Urinary bladder (tissue), 4 donors: ENCODE measurements around the gene ACSM6. TPM values are rescaled to one million over a fixed set of nuclear protein-coding genes. Genes with fewer than 3 reads are reported as not detected.

ENCODE experiments used
- DNase-seq: peaks from one replicate; pipeline ENCODE4 v3.0.0-alpha.2; 2015; ENCODE audit errors: extremely low spot score
- H3K27ac ChIP-seq: one replicate; pipeline ENCODE4 v1.5.1; 2013; ENCODE audit warnings: low read depth, mild to moderate bottlenecking, moderate library complexity
- H3K36me3 ChIP-seq: one replicate; pipeline ENCODE4 v1.6.1; 2013; ENCODE audit warnings: mild to moderate bottlenecking, moderate library complexity; ENCODE audit not compliant: insufficient read depth
- H3K4me1 ChIP-seq: one replicate; pipeline ENCODE4 v1.6.1; 2013; ENCODE audit warnings: mild to moderate bottlenecking, moderate library complexity; ENCODE audit not compliant: insufficient read depth
- H3K4me3 ChIP-seq: one replicate; pipeline ENCODE4 v1.5.1; 2013; ENCODE audit warnings: low read depth, low read length
- WGBS: extraction: QIAGEN DNeasy Blood & Tissue Kit; methylation state at CpG from one replicate; pipeline ENCODE4 v1.1.7; 2013; 5-methylcytosine and 5-hydroxymethylcytosine counted together
- polyA plus RNA-seq: library from polyadenylated mRNA; stranded (reverse); fragments of 200-250 nt; gene quantifications from one replicate; pipeline ENCODE4 v1.2.3, GENCODE V29; 2013
- total RNA-seq: library from RNA; depleted of rRNA; stranded (reverse); fragments of >200 nt; gene quantifications from one replicate; pipeline ENCODE4 v1.2.3, GENCODE V29; 2014
- donor health status: healthy with polysubstance abuse.
- donor health status: healthy.

Gene ACSM6, protein sequence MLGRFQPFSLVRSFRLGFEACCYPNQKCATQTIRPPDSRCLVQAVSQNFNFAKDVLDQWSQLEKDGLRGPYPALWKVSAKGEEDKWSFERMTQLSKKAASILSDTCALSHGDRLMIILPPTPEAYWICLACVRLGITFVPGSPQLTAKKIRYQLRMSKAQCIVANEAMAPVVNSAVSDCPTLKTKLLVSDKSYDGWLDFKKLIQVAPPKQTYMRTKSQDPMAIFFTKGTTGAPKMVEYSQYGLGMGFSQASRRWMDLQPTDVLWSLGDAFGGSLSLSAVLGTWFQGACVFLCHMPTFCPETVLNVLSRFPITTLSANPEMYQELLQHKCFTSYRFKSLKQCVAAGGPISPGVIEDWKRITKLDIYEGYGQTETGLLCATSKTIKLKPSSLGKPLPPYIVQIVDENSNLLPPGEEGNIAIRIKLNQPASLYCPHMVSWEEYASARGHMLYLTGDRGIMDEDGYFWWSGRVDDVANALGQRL
- total RNA-seq (0.48 TPM), polyA plus RNA-seq (0.42 TPM)

- peak within 1 kb of the TSS; percentile 15 for H3K27ac ChIP-seq
Measured at GRCh38 chr10:95193944-95194343, at the start of gene ACSM6. Gene ACSM6 (plus strand): TSS chr10:95194238. CDS start chr10:95194486, 248 bp downstream.

DNA sequence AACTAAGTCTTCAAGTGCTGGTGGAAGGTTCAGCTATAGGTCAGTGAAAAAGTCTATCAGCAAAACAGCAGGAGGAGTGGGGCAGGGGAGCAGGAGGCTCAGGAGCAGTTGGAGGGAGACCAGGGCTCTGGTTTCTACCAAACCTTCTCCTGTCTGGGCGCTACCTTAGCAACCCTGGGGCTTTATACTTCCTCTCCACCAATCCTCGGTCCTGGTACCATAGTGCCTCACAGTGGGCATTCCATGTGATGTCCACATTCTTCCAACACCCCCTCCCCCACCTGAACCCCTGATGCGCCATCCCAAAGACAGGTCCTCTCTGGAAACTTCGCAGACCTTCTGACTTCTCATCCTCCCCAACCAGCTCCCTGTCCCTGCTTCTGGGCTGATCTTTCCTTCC, 25.3 kb upstream of the ACSM6 start:
- 84% methylated on average over 4 of the region's 4 CpGs for WGBS
- Histone ChIP-seq H3K36me3 (no peaks in the 10 kb centered on the region), H3K27ac (no peak overlapping the region), H3K4me1 (no peaks in the 10 kb centered on the region), H3K4me3 (no peak overlapping the region)
- DNase-seq: no peak

More at GRCh38 chr10:95193944-95194343, at the start of gene ACSM6:
- H3K4me1 ChIP-seq: no peaks in the 10 kb centered on the region
- WGBS: 72% methylated on average over 1 of the region's 1 CpG
- no peak for DNase-seq
- H3K36me3 ChIP-seq: no peaks in the 10 kb centered on the region
- H3K4me3 ChIP-seq: no peak within 1 kb of the TSS

DNA sequence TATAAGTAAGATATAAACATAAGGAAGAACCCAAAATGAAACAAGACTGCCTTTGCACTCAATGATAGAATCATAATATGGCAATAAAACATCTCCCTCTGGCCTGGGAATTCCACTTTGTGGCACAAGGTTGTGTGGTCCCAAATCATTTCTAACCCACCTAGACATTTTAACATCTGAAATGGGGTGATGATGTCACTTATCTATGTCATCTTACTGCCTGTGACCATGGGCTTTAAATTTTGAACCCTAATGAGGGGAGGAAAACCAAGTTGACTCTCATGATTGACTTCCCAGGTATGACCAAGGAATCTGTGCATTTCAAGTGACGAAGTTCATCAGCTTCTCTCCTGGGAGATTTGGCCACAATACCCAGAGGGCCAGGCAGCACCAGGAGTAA, 24.5 kb upstream of the ACSM6 start:
- H3K36me3 ChIP-seq: no peaks in the 10 kb centered on the region
- no peak overlapping the region for H3K27ac ChIP-seq
- H3K4me1 ChIP-seq: no peaks in the 10 kb centered on the region
- WGBS: 100% methylated on average over 1 of the region's 1 CpG
- H3K4me3 ChIP-seq: no peak overlapping the region
- DNase-seq: no peak

GRCh38 chr10:95170790-95171189, 23.2 kb upstream of the ACSM6 start:
- Histone ChIP-seq H3K36me3 (no peaks in the 10 kb centered on the region), H3K4me1 (no peaks in the 10 kb centered on the region), H3K27ac (no peak overlapping the region), H3K4me3 (no peak overlapping the region)
- DNase-seq: no peak
- 80% methylated on average over 2 of the region's 2 CpGs for WGBS

DNA sequence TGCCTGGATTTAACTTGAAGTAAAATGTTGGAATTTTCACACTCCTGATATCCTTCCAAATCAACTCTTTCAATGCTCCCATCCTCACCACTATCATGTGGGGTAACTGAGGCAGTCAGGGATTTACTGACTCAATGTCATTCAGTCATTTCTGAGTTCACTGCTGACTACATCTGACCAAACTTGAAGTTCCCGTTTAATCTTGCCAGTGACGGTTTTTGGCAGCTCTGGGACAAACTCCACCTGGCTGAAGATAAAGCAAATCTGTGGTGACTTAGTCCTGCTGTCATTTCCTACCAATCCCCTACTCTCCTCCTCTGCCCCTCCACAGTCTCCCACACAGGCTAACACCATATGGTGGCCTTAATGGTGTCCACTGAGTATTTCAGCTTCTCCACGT, 22.7 kb upstream of the ACSM6 start:
- DNase-seq: no peak
- H3K27ac ChIP-seq: no peak overlapping the region
- no peaks in the 10 kb centered on the region for H3K36me3 ChIP-seq
- H3K4me1 ChIP-seq: no peaks in the 10 kb centered on the region
- H3K4me3 ChIP-seq: no peak overlapping the region
- WGBS: 40% methylated on average over 3 of the region's 3 CpGs

DNA sequence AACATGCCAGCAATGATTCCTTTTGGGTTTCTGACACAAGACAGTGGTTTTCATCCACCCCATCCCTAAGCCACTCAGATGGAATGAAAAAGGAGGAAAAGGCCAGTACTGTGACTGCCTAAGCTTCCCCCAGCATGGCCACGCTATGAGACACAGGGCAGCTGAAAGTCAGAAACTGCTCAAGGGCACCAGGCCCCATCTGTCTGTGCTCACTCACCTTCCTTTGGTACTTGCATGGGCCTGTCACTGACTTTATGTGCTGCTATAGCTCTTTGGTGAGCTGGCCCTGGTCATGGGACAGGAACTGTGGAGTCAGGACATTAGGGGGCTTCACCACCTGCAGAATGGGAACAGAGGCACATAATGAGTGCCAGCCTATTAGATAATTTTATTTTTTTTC, 21.2 kb upstream of the ACSM6 start:
- no peak for DNase-seq
- Histone ChIP-seq H3K27ac (no peak overlapping the region), H3K4me1 (no peaks in the 10 kb centered on the region), H3K4me3 (no peak overlapping the region), H3K36me3 (no peaks in the 10 kb centered on the region)
- 85% methylated on average over 1 of the region's 1 CpG for WGBS

DNA sequence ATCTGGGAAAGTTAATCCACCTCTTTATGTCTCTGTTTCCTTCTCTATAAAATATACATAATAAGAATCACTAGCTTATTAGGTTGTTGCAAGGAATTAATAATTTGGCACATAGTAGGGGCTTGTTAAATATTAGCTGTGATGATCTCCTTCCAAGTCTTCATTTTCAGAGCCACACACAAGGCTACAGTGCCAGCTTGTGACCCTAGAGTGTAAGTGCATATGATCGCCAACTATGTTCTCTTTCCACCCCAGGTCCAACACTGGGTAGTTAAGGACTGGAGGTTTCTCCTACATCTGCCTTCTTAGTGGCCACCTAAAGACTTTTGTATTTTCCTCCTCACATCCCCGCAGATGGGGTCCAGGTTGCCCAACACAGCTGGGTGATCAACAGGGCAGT, 17.9 kb upstream of the ACSM6 start:
- DNase-seq: no peak
- H3K4me1 ChIP-seq: no peaks in the 10 kb centered on the region
- H3K27ac ChIP-seq: no peak overlapping the region
- 95% methylated on average over 2 of the region's 2 CpGs for WGBS
- H3K36me3 ChIP-seq: no peaks in the 10 kb centered on the region
- H3K4me3 ChIP-seq: no peak overlapping the region

DNA sequence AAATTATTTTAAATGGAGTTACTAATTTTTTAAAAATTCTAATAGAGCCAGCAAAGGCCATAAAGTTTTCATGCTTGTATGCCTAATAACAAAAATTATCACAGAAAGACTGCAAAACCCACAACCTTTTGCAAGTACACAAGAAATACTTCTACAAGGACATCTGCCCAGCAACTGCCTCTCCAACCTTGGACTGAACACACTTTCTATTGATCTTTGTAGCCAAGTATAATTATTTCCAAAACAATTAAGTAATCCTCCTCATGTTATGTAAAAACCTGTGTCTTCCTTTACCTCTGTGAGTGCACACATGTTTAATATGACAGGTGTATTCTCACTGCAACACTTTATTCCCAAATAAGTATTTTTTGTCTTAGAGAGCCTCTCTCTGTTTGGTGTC, 16.6 kb upstream of the ACSM6 start:
- Histone ChIP-seq H3K36me3 (no peaks in the 10 kb centered on the region), H3K27ac (no peak overlapping the region), H3K4me3 (no peak overlapping the region), H3K4me1 (no peaks in the 10 kb centered on the region)
- DNase-seq: no peak

GRCh38 chr10:95178266-95178665, 15.8 kb upstream of the ACSM6 start:
- H3K36me3 ChIP-seq: no peaks in the 10 kb centered on the region
- H3K27ac ChIP-seq: no peak overlapping the region
- no peaks in the 10 kb centered on the region for H3K4me1 ChIP-seq
- no peak for DNase-seq
- 40% methylated on average over 1 of the region's 1 CpG for WGBS
- H3K4me3 ChIP-seq: no peak overlapping the region

- Histone ChIP-seq H3K4me1 (no peaks in the 10 kb centered on the region), H3K4me3 (no peak overlapping the region), H3K36me3 (no peaks in the 10 kb centered on the region), H3K27ac (no peak overlapping the region)
- WGBS: 72% methylated on average over 1 of the region's 1 CpG
- no peak for DNase-seq
Measured at GRCh38 chr10:95178797-95179196, 15.2 kb upstream of the ACSM6 start.

DNA sequence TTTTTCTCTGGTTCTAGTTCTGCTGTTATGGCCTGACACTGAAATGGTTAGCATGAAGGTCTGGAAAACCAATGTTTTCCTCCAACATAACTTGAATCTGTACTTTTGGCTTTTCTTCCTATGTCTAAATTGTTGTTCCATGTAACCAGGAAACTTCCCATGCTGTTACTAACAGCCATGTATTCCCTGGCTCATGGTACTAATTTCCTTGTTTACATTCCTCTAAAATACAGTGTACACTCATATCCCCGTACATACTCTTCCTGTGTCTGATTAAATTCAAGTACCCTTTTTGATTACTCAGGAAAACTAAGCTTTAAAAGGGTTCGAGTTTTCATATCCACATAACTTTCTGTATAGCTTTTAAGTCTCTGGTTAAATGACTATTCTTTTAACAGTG, 12.3 kb upstream of the ACSM6 start:
- DNase-seq: no peak
- no peaks in the 10 kb centered on the region for H3K4me1 ChIP-seq
- no peak overlapping the region for H3K27ac ChIP-seq
- no peaks in the 10 kb centered on the region for H3K36me3 ChIP-seq
- H3K4me3 ChIP-seq: no peak overlapping the region
- 31% methylated on average over 2 of the region's 2 CpGs for WGBS

- H3K27ac ChIP-seq: peak overlapping the region; percentile 74
- peak overlapping the region; percentile 74 for H3K4me3 ChIP-seq
- peak; percentile 26 for DNase-seq
- H3K36me3 ChIP-seq: no peaks in the 10 kb centered on the region
- no peaks in the 10 kb centered on the region for H3K4me1 ChIP-seq
- WGBS: 5% methylated on average over 85 of the region's 85 CpGs
Measured at GRCh38 chr10:95183271-95184230, 10.5 kb upstream of the ACSM6 start.

GRCh38 chr10:95187617-95188016, 6.4 kb upstream of the ACSM6 start:
- Histone ChIP-seq H3K4me3 (no peak overlapping the region), H3K27ac (no peak overlapping the region), H3K4me1 (no peaks in the 10 kb centered on the region), H3K36me3 (no peaks in the 10 kb centered on the region)
- DNase-seq: no peak
- 72% methylated on average over 3 of the region's 3 CpGs for WGBS

DNA sequence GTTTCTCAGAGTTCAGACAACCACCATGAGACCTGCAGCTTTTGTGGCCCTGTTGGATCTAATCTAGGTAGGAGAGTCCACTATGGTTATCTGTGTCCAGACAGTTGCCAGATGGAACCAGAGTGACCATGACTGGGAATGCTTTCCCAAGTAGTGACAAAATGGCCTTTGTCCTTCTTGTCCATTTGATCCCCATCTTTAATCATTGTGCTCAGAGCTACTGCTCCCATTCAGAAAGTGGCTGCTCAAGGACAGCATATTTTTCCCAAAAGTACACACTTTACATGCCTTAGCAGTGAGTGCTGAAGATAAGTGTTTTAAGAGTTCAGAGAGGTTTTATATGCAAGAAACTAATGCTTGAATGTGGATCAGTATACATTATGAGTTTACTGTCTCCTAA, 5.4 kb upstream of the ACSM6 start:
- DNase-seq: no peak
- no peaks in the 10 kb centered on the region for H3K4me1 ChIP-seq
- H3K4me3 ChIP-seq: no peak overlapping the region
- H3K36me3 ChIP-seq: no peaks in the 10 kb centered on the region
- H3K27ac ChIP-seq: no peak overlapping the region
